Left colon (tissue), 2 donors: ENCODE measurements around the gene MINDY2. TPM values are rescaled to one million over a fixed set of nuclear protein-coding genes. Genes with fewer than 3 reads are reported as not detected.
A peak's percentile ranks its signal among the peaks of the same experiment; 100 is the strongest.
"Not testable (repeated sequence)": the region's sequence is repeated elsewhere in the genome, so short reads cannot be mapped to it uniquely, and the experiment has no call there.

Experiments used
- ATAC-seq: fragments of 200-7000 bp; cut with Tn5 transposase; one replicate; pipeline ENCODE4 v1.9.1; 2020; ENCODE audit warnings: mild to moderate bottlenecking, moderate library complexity
- DNase-seq, 2 donors: peaks; one replicate each; pipeline ENCODE4 v3.0.0-alpha.2; 2020
- intact Hi-C, 2 donors: fragments of 100-400 bp; cut with DNase I in 1 of 2; cut with micrococcal nuclease in 1 of 2; formaldehyde crosslinking; loops; one replicate each; pipeline versions ENCODE4 v1.11.2 to v1.14.0; 2022; cut with DNase I, micrococcal nuclease
- total RNA-seq, 2 donors: library from RNA; stranded (reverse); fragmentation: NEBNext Ultra II Directional; extraction: Animal tissue kit (Norgen Biotek cat#: 25700); gene quantifications; one replicate each; pipeline ENCODE4 v1.2.1, GENCODE V29; 2021
- donor health status: DM: no; HTN: no; CAD: no.
- donor health status: DM: yes; HTN: yes; CAD: no.

Gene MINDY2
- total RNA-seq, 2 donors from 2014 or later: 9.0 to 14.1 TPM

GRCh38 chr15:58748852-58749531, 22.1 kb upstream of the MINDY2 start:
- intact Hi-C loops: no loop called here
- ATAC-seq (peak; percentile 49), DNase-seq (peak; percentile 34 to 67)

DNA sequence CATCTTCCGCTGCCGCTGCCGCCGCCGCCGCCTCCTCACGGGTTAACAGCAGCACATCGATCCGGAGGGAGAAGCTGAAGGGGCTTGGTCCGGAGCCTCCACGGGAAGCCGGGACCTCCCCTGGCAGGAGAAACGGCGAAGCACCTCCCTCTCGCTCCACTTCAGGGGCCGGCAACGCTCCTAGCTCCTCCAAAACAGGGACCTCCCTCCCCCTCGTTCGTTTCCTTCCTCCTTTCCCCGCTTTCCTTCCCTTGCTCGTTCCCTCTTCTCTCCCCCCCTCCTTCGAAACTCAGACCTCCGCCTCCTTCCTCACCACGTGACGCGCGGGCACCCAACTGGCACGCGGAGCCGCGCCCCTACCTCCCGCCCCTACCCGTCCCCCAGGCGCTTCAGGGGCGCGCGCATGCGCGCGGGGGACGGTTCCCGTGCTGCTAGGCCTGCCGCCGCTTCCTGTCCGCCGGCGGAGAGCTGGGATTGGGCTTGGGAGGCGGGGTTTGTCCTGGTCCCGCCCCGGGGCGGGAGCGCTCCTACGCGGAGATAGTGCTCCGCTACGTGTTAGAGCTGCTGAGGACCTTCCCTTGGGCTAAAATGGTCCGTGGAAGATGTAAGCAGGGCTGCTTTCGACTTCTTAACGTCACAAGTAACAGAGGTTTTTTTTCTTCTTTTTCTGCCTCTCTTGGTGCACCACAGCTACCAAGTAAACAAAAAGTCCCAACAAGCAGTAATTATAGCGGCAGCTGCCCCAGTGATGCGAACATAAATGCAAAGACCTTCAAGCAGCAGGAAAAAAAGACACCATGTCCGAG, 21.4 kb upstream of the MINDY2 start, which contains the start of gene ADAM10:
ADAM10 (minus strand) TSS at position 176 of the 806 bp plus-strand sequence; CDS start at position 3, 173 bp downstream.
- DNase-seq: peak; percentile 98 to 99
- intact Hi-C loops: no loop called here
- peak; percentile 95 for ATAC-seq

- DNase-seq (no peak), ATAC-seq (no peak)
- intact Hi-C loops: no loop called here
These were observed 18.4 kb upstream of the MINDY2 start for GRCh38 chr15:58752716-58753115.

DNA sequence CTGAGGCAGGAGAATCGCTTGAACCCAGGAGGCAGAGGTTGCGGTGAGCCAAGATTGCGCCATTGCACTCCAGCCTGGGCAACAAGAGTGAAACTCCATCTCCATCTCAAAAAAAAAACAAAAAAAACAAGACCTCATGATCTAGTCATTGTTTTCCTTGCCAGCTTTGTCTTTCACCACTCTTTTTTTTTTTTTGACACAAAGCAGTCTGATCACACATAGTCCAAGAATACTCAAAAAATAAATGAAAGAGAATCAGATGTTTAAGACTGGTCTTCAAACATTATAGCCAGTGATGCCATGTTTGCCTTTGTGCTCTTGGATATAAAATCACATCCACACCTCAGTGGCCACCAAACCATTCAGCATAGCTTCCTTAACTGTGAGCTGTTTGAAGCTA, 15.8 kb upstream of the MINDY2 start:
- intact Hi-C loops: no loop called here
- no peak for ATAC-seq
- no peak for DNase-seq

DNA sequence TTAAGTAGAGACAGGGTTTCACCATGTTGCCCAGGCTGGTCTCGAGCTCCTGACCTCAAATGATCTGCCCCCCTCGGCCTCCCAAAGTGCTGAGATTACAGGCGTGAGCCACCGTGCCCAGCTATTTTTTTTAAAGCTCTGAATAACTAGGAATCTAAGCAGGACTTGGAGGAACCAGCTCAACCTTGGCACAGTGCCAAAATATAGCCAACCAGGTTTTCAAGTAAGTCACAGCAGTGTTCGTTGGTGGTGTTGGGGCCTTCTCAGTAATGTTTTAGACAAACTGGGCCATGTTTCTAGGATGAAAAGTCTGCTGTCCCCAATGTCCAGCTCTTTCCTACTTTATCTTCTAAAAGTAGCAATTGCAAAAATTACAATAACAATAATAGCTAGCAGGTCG, 15.1 kb upstream of the MINDY2 start:
- no peak for DNase-seq
- intact Hi-C loops: no loop called here
- no peak for ATAC-seq

GRCh38 chr15:58758141-58758540, 13.0 kb upstream of the MINDY2 start:
- intact Hi-C loops: no loop called here
- DNase-seq (no peak), ATAC-seq (peak; percentile 42)

- DNase-seq (no peak), ATAC-seq (no peak)
- intact Hi-C loops: no loop called here
These were observed 10.6 kb upstream of the MINDY2 start for GRCh38 chr15:58760385-58761009.

GRCh38 chr15:58761010-58761388, 10.1 kb upstream of the MINDY2 start:
- DNase-seq (no peak), ATAC-seq (no peak)
- intact Hi-C loops: no loop called here

DNA sequence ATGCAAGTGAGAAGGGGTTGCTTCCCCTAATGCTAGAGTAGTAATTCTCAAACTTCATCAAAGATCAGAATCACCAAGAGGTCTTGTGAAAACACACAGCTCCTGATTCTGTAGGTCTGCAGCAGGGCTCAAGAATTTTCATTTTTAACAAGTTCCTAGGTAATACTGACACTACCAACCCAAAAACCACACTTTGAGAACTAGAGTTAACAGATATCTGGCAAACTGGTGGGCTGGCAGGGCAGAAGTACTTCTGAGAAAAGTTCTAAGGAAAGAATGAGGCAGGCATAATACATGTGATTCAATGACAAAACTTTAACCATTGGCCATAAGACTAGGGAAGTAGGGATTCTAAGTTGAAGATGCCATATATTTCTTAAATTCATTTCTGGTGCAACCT, 8.8 kb upstream of the MINDY2 start:
- DNase-seq (no peak), ATAC-seq (no peak)
- intact Hi-C loops: no loop called here

GRCh38 chr15:58762731-58763130, 8.4 kb upstream of the MINDY2 start:
- DNase-seq (no peak), ATAC-seq (no peak)
- intact Hi-C loops: no loop called here

GRCh38 chr15:58764468-58764867, 6.6 kb upstream of the MINDY2 start:
- intact Hi-C loops: no loop called here
- no peak for ATAC-seq

GRCh38 chr15:58766290-58766689, 4.8 kb upstream of the MINDY2 start:
- ATAC-seq (peak; percentile 35), DNase-seq (no peak)
- intact Hi-C loops: no loop called here

More at GRCh38 chr15:58764468-58764867, 6.6 kb upstream of the MINDY2 start:
- DNase-seq: no peak

GRCh38 chr15:58768601-58769004, 2.5 kb upstream of the MINDY2 start:
- ATAC-seq, DNase-seq, intact Hi-C loops: not testable (repeated sequence)

DNA sequence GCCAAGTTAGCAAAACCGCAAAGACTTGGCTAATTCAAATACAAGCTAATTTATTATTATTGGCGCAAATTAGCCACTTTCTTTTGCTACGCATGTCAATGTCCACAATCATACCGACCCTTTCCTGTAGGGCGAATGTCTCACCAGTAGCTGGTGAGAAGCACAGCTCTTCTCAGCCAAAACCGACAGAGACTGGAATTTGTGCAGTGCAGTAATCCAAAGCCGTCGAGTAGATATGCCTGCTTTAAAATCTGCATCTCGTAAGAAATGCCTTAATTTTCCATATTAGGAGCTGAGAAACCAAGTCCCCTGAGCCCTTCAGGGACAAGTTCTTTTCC, 614 bp upstream of the MINDY2 start:
- intact Hi-C loops: loop anchor here in 1 of 2 donors (5.0 kb wide), 1 partner anchor 162 kb away; the partner anchor contains the start of gene SLTM
- ATAC-seq (peak; percentile 6), DNase-seq (no peak)

DNA sequence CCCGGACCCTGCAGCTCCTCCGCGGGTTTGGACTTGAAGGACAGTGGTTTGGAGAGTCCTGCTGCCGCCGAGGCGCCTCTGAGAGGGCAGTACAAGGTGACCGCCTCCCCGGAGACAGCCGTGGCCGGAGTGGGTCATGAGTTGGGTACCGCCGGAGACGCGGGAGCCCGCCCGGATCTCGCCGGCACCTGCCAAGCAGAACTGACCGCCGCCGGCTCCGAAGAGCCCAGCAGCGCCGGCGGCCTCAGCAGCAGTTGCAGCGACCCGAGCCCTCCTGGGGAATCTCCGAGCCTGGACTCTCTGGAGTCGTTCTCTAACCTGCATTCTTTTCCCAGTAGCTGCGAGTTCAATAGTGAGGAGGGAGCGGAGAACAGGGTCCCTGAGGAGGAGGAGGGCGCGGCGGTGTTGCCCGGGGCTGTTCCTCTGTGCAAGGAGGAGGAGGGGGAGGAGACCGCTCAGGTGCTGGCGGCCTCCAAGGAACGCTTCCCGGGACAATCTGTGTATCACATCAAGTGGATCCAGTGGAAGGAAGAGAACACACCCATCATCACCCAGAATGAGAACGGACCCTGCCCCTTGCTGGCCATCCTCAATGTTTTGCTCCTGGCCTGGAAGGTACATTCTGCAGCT, 634 bp downstream of the MINDY2 start:
- intact Hi-C loops: loop anchor here in 1 of 2 donors (5.0 kb wide), 1 partner anchor 161 kb away; the partner anchor contains the start of gene SLTM
- peak; percentile 50 for ATAC-seq

GRCh38 chr15:58773024-58773423, 1.9 kb downstream of the MINDY2 start:
- intact Hi-C loops: loop anchor here in 1 of 2 donors (5.0 kb wide), 1 partner anchor 159 kb away; the partner anchor contains the start of gene SLTM
- DNase-seq (no peak), ATAC-seq (no peak)

More for the DNA sequence above, 634 bp downstream of the MINDY2 start:
- peak; percentile 60 to 67 for DNase-seq

- DNase-seq: no peak
- intact Hi-C loops: no loop called here
- no peak for ATAC-seq
These were observed 4.3 kb downstream of the MINDY2 start for GRCh38 chr15:58775402-58775801.

GRCh38 chr15:58777107-58777506, 6.0 kb downstream of the MINDY2 start:
- intact Hi-C loops: no loop called here
- ATAC-seq: no peak
- no peak for DNase-seq

DNA sequence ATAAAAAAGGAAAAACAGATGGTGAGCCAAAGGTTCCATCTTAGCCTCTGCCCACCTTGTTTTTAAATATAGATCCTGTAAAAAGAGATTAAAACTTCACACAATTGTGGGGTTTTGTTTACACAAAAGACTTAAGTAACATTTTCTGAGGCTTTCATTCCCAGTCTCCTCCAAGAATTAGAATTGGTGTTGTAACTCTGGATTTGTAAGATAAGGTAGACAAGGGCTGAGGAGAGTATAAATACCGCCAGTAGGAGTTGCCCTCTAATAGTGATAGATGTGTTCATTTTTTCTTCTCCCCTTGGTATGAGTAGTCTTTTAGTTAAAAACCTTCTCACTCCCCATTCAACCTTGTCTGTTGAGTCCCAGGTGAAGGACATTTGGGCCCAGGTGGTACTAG, 8.5 kb downstream of the MINDY2 start:
- intact Hi-C loops: no loop called here
- ATAC-seq (no peak), DNase-seq (no peak)
